SU-DHL-6 (cell line): ENCODE data around the gene IPP.

Source experiments
- H2AFZ ChIP-seq: fragments of 200-600 bp; sonication (generic); 2 replicates; pipeline ENCODE4 v1.6.1; 2014; ENCODE audit warnings: low read depth, mild to moderate bottlenecking, moderate library complexity, mixed read lengths, antibody characterized with exemption, low read length; ENCODE audit not compliant: severe bottlenecking
- H3F3A ChIP-seq: fragments of 200-600 bp; shearing (Covaris generic); 2 replicates; pipeline ENCODE4 v1.6.0; 2016; ENCODE audit warnings: antibody characterized with exemption, mild to moderate bottlenecking; ENCODE audit not compliant: insufficient read depth
- H3K27ac ChIP-seq: fragments of 200-600 bp; sonication (generic); 2 replicates; pipeline ENCODE4 v1.5.1; 2016; ENCODE audit warnings: low read depth, mild to moderate bottlenecking, low read length, moderate library complexity, mixed read lengths
- H3K27me3 ChIP-seq: fragments of 200-600 bp; sonication (generic), shearing (Covaris generic); 2 replicates; pipeline ENCODE4 v1.6.0; 2014; ENCODE audit warnings: mild to moderate bottlenecking, low read length
- H3K36me3 ChIP-seq: fragments of 200-600 bp; sonication (generic); 2 replicates; pipeline ENCODE4 v1.6.1; 2014; ENCODE audit warnings: mild to moderate bottlenecking, low read length, mixed read lengths
- H3K4me2 ChIP-seq: fragments of 300-600, 200-600 bp; shearing (Covaris generic), sonication (generic); 2 replicates; pipeline ENCODE4 v1.6.0; 2014; ENCODE audit warnings: low read length, low read depth, mild to moderate bottlenecking; ENCODE audit not compliant: poor library complexity, severe bottlenecking
- H3K4me3 ChIP-seq: fragments of 200-600 bp; sonication (generic); 2 replicates; pipeline ENCODE4 v1.5.1; 2014; ENCODE audit warnings: antibody characterized with exemption, low read length, mild to moderate bottlenecking, mixed read lengths; ENCODE audit not compliant: insufficient read depth, poor library complexity, severe bottlenecking
- H3K79me2 ChIP-seq: fragments of 200-600 bp; sonication (generic); 2 replicates; pipeline ENCODE4 v1.6.1; 2014; ENCODE audit warnings: mild to moderate bottlenecking, low read length, moderate library complexity; ENCODE audit not compliant: insufficient read depth
- H3K9ac ChIP-seq: fragments of 200-600 bp; sonication (generic); 2 replicates; pipeline ENCODE4 v1.7.0; 2014; ENCODE audit warnings: mild to moderate bottlenecking, low read length
- H3K9me2 ChIP-seq: fragments of 200-600 bp; sonication (generic); replicated peaks from 2 replicates; pipeline ENCODE4 v1.6.1; 2014; ENCODE audit warnings: low read length; ENCODE audit not compliant: insufficient read depth
- H3K9me3 ChIP-seq: fragments of 200-600 bp; sonication (generic); 2 replicates; pipeline ENCODE4 v1.6.1; 2014; ENCODE audit warnings: low read length, mixed read lengths; ENCODE audit not compliant: insufficient read depth
- H4K20me1 ChIP-seq: fragments of 200-600 bp; sonication (generic); 2 replicates; pipeline ENCODE4 v1.6.1; 2014; ENCODE audit warnings: low read depth, mild to moderate bottlenecking, antibody characterized with exemption, low read length, moderate library complexity, mixed read lengths
- EZH2phosphoT487 ChIP-seq: fragments of 200-600 bp; sonication (generic), shearing (Covaris generic); conservative IDR thresholded peaks from 2 replicates; pipeline ENCODE4 v1.6.1; 2018; ENCODE audit warnings: mild to moderate bottlenecking, antibody characterized with exemption, low read length, moderate library complexity, mixed read lengths
- TF ChIP-seq, protein P1 (sequence below): fragments of 200-600 bp; sonication (generic); IDR thresholded peaks from one replicate; pipeline ENCODE4 v1.5.1; 2017; ENCODE audit warnings: antibody characterized with exemption, mild to moderate bottlenecking, low read length, moderate library complexity; ENCODE audit not compliant: insufficient read depth, poor library complexity, severe bottlenecking

IPP gene

GRCh38 chr1:45792744-45793143 is 42.3 kb upstream of the IPP start:
- no peaks in the 10 kb centered on the region for H3K36me3 ChIP-seq
- no peak overlapping the region for H3K9ac ChIP-seq
- H3K27me3 ChIP-seq: no peaks in the 10 kb centered on the region
- no peaks in the 10 kb centered on the region for H3K9me2 ChIP-seq
- no peaks in the 10 kb centered on the region for H4K20me1 ChIP-seq
- H3K79me2 ChIP-seq: no peaks in the 10 kb centered on the region
- no peak overlapping the region for H2AFZ ChIP-seq
- H3F3A ChIP-seq: no peaks in the 10 kb centered on the region
- H3K4me3 ChIP-seq: no peak overlapping the region
- TF ChIP-seq, protein P1, sequence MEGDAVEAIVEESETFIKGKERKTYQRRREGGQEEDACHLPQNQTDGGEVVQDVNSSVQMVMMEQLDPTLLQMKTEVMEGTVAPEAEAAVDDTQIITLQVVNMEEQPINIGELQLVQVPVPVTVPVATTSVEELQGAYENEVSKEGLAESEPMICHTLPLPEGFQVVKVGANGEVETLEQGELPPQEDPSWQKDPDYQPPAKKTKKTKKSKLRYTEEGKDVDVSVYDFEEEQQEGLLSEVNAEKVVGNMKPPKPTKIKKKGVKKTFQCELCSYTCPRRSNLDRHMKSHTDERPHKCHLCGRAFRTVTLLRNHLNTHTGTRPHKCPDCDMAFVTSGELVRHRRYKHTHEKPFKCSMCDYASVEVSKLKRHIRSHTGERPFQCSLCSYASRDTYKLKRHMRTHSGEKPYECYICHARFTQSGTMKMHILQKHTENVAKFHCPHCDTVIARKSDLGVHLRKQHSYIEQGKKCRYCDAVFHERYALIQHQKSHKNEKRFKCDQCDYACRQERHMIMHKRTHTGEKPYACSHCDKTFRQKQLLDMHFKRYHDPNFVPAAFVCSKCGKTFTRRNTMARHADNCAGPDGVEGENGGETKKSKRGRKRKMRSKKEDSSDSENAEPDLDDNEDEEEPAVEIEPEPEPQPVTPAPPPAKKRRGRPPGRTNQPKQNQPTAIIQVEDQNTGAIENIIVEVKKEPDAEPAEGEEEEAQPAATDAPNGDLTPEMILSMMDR: no peak
- TF ChIP-seq EZH2phosphoT487: no peak
- H3K4me2 ChIP-seq: no peak overlapping the region
- no peaks in the 10 kb centered on the region for H3K9me3 ChIP-seq
- no peak overlapping the region for H3K27ac ChIP-seq

DNA sequence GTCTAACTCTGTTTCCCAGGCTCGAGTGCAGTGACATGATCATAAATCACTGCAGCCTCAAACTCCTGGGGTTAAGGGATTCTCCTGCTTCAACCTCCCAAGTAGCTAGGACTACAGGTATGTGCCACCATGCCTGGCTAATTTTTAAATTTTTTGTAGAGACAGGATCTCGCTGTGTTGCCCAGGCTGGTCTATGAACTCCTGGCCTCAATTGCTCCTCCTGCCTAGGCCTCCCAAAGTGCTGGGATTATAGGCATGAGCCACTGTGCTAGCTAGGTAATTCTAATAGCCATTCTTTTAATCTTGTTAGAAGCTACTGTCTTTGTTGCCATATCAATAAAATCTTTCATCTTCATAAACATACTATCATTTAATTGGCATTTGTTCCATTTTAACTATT is 39.1 kb upstream of the IPP start:
- no peak overlapping the region for H2AFZ ChIP-seq

GRCh38 chr1:45787905-45788304 is 37.5 kb upstream of the IPP start:
- no peak overlapping the region for H3K4me2 ChIP-seq
- no peak overlapping the region for H2AFZ ChIP-seq
- no peaks in the 10 kb centered on the region for H3K36me3 ChIP-seq
- TF ChIP-seq, protein P1: no peak
- no peak for TF ChIP-seq EZH2phosphoT487
- H3K27ac ChIP-seq: no peak overlapping the region
- no peaks in the 10 kb centered on the region for H3F3A ChIP-seq
- no peaks in the 10 kb centered on the region for H3K9me2 ChIP-seq
- no peaks in the 10 kb centered on the region for H3K27me3 ChIP-seq
- H3K4me3 ChIP-seq: no peak overlapping the region
- no peaks in the 10 kb centered on the region for H3K9me3 ChIP-seq
- H3K79me2 ChIP-seq: no peaks in the 10 kb centered on the region
- no peaks in the 10 kb centered on the region for H4K20me1 ChIP-seq
- no peak overlapping the region for H3K9ac ChIP-seq

More for the DNA sequence above, 39.1 kb upstream of the IPP start:
- no peaks in the 10 kb centered on the region for H3K9me2 ChIP-seq
- H3K79me2 ChIP-seq: no peaks in the 10 kb centered on the region
- no peak overlapping the region for H3K4me2 ChIP-seq
- H4K20me1 ChIP-seq: no peaks in the 10 kb centered on the region
- H3F3A ChIP-seq: no peaks in the 10 kb centered on the region
- no peak overlapping the region for H3K27ac ChIP-seq
- no peaks in the 10 kb centered on the region for H3K27me3 ChIP-seq
- H3K9me3 ChIP-seq: no peaks in the 10 kb centered on the region
- TF ChIP-seq EZH2phosphoT487: no peak
- TF ChIP-seq, protein P1: no peak
- H3K4me3 ChIP-seq: no peak overlapping the region
- no peak overlapping the region for H3K9ac ChIP-seq
- H3K36me3 ChIP-seq: no peaks in the 10 kb centered on the region

DNA sequence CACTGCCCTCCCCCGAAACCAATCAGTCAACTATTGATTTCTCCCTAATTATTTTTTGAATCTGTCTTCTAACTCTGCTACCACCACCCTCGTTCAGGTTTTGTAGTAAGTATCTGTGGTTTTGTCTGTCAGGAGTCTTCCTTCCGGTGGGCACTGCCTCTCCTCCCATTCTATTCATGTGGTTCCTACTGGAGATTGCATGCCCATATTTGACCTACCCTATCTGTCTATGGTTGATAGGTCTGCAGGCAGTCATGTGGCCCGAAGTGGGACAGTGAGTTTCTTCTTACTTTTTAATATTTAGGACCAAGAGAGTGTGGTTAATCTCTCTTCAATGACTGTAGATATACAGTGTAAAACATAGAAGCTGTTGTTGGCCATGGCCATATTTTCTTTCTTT is 35.1 kb upstream of the IPP start:
- Histone ChIP-seq H3K79me2 (no peaks in the 10 kb centered on the region), H3F3A (no peaks in the 10 kb centered on the region), H3K36me3 (no peaks in the 10 kb centered on the region), H3K9ac (no peak overlapping the region), H3K4me3 (no peak overlapping the region), H4K20me1 (no peaks in the 10 kb centered on the region), H3K27ac (no peak overlapping the region), H3K9me2 (no peaks in the 10 kb centered on the region), H3K9me3 (no peaks in the 10 kb centered on the region), H3K27me3 (no peaks in the 10 kb centered on the region), H3K4me2 (peak overlapping the region; percentile 3), H2AFZ (peak overlapping the region; percentile 27)
- TF ChIP-seq, protein P1: no peak
- TF ChIP-seq EZH2phosphoT487: no peak
